Left lobe of liver (tissue), 2 donors: ENCODE data around the gene AVPR2. TPM values are rescaled to one million over a fixed set of nuclear protein-coding genes. Genes with fewer than 3 reads are reported as not detected.

Source experiments
- ATAC-seq: fragments of 200-7000 bp; cut with Tn5 transposase; one replicate; pipeline ENCODE4 v1.9.1; 2020; ENCODE audit warnings: mild to moderate bottlenecking, moderate library complexity
- DNase-seq: peaks from one replicate; pipeline ENCODE4 v3.0.0-alpha.2; 2020; ENCODE audit warnings: low spot score
- total RNA-seq: library from RNA; stranded (reverse); gene quantifications from one replicate; pipeline ENCODE4 v1.2.1, GENCODE V29; 2021
- donor health status: DM: no; HTN: no; CAD: no; lungs with moderate emphysema.
- donor health status: DM: no; HTN: yes; CAD: no.

AVPR2 gene
- total RNA-seq, 1 donor from 2014 or later: not detected

DNA sequence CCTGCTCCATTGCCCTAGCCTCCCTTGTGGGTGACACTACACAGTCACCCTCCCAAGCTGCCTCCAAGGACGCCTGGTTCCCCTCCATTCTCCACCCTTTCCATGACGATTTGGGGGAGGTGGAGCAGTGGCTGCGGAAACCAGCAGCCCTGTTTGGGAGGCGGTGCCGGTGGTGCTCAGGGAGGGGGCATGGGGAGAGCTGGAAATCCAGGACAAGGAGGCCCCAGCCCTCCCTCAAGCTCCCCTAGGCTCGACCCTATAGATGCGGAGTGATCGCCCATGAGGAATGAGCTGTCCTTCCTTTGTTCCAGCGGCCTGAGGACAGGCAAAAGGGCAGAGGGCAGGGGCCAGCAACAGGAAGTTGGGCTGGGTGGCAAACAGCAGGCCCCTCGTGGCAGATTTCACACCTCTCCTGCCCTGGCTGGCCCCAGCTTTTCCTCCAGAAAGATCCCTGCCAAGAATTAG is 43.6 kb downstream of the AVPR2 start:
- no peak for DNase-seq
- ATAC-seq: peak; percentile 4

DNA sequence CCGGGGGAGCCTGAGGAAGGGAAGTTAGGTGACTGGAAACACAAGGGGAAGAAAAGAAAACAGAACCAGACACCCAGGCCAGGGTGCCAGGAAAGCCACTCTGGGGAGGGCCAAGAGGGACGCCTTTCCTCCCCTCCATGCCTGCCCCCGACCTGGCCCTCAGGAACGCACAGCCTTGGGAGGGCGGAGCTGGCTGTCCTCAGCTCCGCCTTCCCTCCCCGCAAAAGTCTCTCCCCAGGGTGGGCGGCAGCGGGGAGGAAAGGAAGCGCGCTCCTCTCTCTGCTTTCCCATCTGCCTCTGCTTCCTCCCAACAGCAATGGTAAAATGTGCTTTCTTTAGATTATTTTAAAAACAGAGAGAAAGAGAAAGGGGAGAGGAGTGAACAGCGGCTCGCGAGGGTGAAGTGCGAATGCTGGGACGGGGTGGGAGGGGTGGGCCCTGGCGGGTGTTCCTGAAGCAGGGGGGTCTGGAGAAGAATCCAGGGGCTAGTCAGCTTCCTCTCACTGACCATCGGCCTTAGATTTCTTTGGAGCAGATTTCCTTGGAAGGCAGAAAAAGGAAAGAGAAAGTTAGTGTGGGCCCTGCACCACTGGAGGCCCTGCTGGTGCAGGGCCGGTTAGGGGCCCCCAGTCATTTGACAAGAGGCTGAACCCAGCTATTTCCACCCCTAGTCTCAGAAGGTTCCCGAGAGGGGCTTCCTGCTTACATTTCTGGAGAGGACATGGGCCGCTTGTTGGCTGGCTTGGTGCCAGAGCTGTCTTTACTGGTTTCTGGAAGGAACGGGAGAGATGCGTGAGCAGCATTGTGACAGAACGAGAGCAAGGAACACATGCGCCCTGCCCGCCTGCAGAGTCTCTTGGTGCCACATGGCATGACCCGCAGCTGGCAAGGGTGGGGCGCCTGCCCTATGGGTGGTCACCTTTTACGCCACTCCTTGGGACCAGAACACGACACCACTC is 44.7 kb downstream of the AVPR2 start:
- DNase-seq: no peak
- ATAC-seq: no peak

DNA sequence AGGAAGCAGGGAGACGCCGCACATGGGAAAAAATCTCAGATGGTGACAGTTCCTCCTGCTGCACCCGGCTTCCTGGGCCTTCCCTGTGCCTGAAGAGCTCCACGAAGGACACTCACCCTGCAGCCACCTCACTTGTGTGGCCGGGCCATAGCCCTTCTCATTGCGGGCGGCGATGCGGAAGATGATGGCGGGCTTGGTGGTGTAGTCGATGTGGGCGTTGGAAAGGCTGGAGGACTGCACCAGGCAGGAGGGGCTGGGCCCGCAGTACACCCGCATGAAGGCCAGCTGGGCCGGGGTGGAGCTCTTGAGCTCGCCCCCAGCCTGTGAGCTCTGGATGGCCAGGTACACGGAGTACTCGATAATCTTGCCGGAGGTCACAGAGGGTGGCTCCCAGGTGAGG is 45.7 kb downstream of the AVPR2 start:
- no peak for DNase-seq
- peak; percentile 5 for ATAC-seq

GRCh38 chrX:153951683-153952372 is 47.4 kb downstream of the AVPR2 start:
- no peak for ATAC-seq
- no peak for DNase-seq

DNA sequence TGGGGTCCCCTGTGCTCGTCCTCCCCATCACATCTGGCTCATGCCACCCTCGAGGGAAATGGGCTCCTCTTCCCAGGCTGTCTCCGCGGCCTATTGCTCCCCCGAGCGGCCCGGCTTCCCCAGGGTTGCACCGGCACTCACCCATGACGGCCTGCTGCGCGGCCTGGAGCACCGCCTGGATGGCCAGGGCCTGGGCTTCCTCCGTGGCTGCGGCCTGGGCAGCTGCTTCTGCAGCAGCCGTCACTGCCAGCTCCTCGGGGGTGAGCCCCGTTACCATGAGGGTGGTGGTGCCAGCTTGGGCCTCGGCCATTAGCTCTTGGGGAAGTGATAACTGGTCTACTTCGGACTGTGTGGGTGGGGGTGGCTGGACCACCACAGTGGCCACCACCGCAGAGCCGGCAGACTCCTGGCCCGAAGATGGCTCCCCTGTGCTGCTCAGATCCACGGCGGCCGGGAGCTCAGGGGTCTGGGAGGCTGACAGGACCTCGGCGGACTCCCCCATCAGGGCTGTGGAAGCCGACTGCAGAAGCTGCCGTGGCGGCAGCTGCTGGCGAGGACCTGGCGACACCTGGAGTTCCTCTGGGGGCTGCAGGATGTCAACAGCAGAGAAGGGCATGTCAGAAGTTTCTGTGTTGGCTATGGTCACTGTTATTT is 48.0 kb downstream of the AVPR2 start:
- no peak for DNase-seq
- no peak for ATAC-seq

GRCh38 chrX:153953342-153953830 is 48.9 kb downstream of the AVPR2 start:
- ATAC-seq (peak; percentile 76), DNase-seq (no peak)

GRCh38 chrX:153953892-153954557 is 49.6 kb downstream of the AVPR2 start:
- peak; percentile 3 for ATAC-seq
- no peak for DNase-seq

DNA sequence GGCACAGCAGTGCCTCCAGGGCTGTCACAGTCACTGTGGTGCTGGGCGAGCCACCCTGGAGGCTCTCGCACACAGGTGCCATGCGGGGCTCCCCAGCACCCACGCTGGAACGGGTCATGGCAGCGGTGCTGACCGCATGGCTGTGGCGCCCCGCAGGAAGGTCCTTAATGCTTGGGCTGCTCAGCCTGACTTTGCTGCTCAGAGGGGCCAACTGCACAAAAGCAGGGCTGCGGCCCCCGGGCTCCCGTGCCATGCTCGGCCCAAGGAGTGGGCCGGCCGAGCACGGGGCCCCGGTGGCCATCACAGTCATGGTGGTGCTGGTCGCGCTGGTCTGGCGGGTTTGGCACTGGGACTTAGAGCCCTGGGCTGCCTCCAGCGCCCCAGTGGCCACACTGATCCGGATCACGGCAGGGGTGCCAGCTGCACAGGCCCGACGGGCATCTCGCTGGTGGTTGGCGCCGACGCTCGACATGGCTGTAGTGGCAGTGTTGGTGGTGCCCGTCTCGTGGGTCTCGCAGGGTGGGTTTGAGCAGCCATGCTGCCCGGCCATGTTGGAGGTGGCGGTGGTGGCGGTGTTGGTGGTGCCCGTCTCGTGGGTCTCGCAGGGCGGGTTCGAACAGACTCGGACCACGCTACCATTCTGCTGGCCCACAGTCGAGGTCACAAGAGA is 50.2 kb downstream of the AVPR2 start:
- no peak for DNase-seq

GRCh38 chrX:153955228-153955732 is 50.8 kb downstream of the AVPR2 start:
- ATAC-seq (no peak), DNase-seq (no peak)

More for the DNA sequence above, 50.2 kb downstream of the AVPR2 start:
- ATAC-seq: peak; percentile 7

DNA sequence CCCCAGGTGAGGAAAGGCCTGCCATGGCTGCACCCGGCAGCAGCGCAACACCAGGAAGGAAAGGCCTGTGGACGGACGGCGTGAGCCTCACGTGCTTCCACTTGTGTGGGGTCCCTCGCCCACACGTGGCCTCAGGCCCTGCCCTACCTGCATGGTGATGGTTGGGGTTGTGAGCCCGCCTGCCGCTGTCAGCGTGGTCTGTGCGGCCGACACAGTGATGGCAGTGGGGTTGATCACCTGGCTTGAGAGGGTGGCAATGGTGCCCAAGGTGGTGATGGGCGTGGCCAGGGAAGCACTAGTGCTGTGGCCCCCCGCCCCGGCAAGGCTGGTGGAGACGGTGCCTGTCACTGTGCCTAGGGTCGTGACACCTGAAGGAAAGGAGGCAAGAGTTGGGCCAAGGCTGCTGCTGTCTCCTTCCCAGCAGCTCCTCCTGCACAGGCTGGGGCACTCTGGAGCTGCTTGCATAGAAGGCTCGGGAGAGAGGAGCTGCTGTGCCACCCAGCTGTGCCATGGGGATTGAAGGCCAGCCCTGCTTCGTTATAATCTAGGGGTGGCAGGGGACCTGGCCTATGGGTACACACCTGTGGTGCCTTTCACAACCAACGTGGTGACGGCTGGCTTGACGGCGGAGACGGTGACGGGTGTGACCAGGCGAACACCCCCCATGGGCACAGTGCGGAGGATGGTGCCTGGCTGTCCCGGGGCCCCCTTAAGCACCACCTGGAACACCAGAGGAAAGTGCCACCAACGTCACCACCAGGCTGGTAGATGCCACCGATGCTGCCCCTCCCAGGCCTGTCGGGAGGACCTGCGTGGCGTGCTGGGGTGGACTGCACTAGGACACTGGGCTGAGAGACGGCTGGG is 51.8 kb downstream of the AVPR2 start:
- no peak for DNase-seq
- ATAC-seq: no peak

Other genes with a start within 250 kb of the AVPR2 start
- gene PNCK, start 230.9 kb upstream of the AVPR2 start, total RNA-seq: not detected
- gene SLC6A8, start 216.7 kb upstream of the AVPR2 start, total RNA-seq: 3.2 TPM
- gene BCAP31, start 180.3 kb upstream of the AVPR2 start, total RNA-seq: 108 TPM
- gene ABCD1, start 179.8 kb upstream of the AVPR2 start, total RNA-seq: 13.4 TPM
- 1.4 TPM for gene PLXNB3, start 140.4 kb upstream of the AVPR2 start, total RNA-seq
- not detected for gene SRPK3, start 123.6 kb upstream of the AVPR2 start, total RNA-seq
- gene IDH3G, start 110.3 kb upstream of the AVPR2 start, total RNA-seq: 25.4 TPM
- 211 TPM for gene SSR4, start 110.0 kb upstream of the AVPR2 start, total RNA-seq
- 0.91 TPM for gene PDZD4, start 74.1 kb upstream of the AVPR2 start, total RNA-seq
- gene L1CAM, start 18.5 kb upstream of the AVPR2 start, total RNA-seq: 0.88 TPM
- gene ARHGAP4, start 21.6 kb downstream of the AVPR2 start, total RNA-seq: 8.1 TPM
- 38.0 TPM for gene NAA10, start 30.4 kb downstream of the AVPR2 start, total RNA-seq
- 5.5 TPM for gene RENBP, start 40.0 kb downstream of the AVPR2 start, total RNA-seq
- gene HCFC1, start 67.1 kb downstream of the AVPR2 start, total RNA-seq: 17.2 TPM
- 11.6 TPM for gene TMEM187, start 68.1 kb downstream of the AVPR2 start, total RNA-seq
- 58.4 TPM for gene IRAK1, start 115.2 kb downstream of the AVPR2 start, total RNA-seq
- 13.9 TPM for gene MECP2, start 193.0 kb downstream of the AVPR2 start, total RNA-seq
- not detected for gene OPN1LW, start 239.6 kb downstream of the AVPR2 start, total RNA-seq